Caco-2 (cell line): ENCODE results near the gene GMPR. TPM values are rescaled to one million over a fixed set of nuclear protein-coding genes. Genes with fewer than 3 reads are reported as not detected.

ENCODE experiments used
- BruUV-seq: library from RNA; stranded (reverse); fragments of 400-500 nt; replicated peaks from 2 replicates; lab custom pipeline; 2021; lab: Mats Ljungman, UMichigan
- CTCF ChIA-PET: fragments of 300-600 bp; sonication (Branson Sonifier 250); formaldehyde crosslinking; loops from one replicate; lab custom pipeline; 2022; ENCODE audit warnings: antibody characterized with exemption; lab: Charles Lee
- POLR2A ChIA-PET: fragments of 300-600 bp; sonication (Branson Sonifier 250); formaldehyde crosslinking; loops from one replicate; lab custom pipeline; 2022; ENCODE audit warnings: antibody characterized with exemption; lab: Charles Lee
- DNase-seq, 2 experiments: peaks; one replicate each; pipeline versions ENCODE4 v3.0.0 to v3.0.0-alpha.2; 2020 to 2022
- H3K27me3 ChIP-seq: replicated peaks from 2 replicates; pipeline ENCODE4 v1.6.0; 2011; ENCODE audit warnings: low read length; ENCODE audit not compliant: control insufficient read depth, insufficient read depth
- H3K36me3 ChIP-seq: 2 replicates; pipeline ENCODE4 v1.5.1; 2011; ENCODE audit warnings: low read length; ENCODE audit not compliant: control insufficient read depth, insufficient read depth
- H3K4me1 ChIP-seq: fragments of 250-450 bp; sonication (Bioruptor Pico); 2 replicates; pipeline ENCODE4 v1.5.1; 2020; ENCODE audit warnings: mild to moderate bottlenecking
- H3K4me3 ChIP-seq: 2 replicates; pipeline ENCODE4 v1.5.1; 2011; ENCODE audit warnings: low read depth, mild to moderate bottlenecking, control low read depth, low read length
- H3K9me3 ChIP-seq: fragments of 250-450 bp; sonication (Bioruptor Pico); 2 replicates; pipeline ENCODE4 v1.5.1; 2020; ENCODE audit warnings: mild to moderate bottlenecking, moderate library complexity
- H3K27ac Mint-ChIP-seq: one replicate; pipeline ENCODE4 v1.8.0; 2022; ENCODE audit warnings: mixed read lengths; ENCODE audit not compliant: unreplicated experiment
- H3K27me3 Mint-ChIP-seq: one replicate; pipeline ENCODE4 v1.8.0; 2022; ENCODE audit warnings: mixed read lengths; ENCODE audit not compliant: insufficient read depth, unreplicated experiment
- H3K36me3 Mint-ChIP-seq: one replicate; pipeline ENCODE4 v1.8.0; 2022; ENCODE audit warnings: mild to moderate bottlenecking, mixed read lengths; ENCODE audit not compliant: insufficient read depth, unreplicated experiment
- H3K4me1 Mint-ChIP-seq: one replicate; pipeline ENCODE4 v1.8.0; 2022; ENCODE audit warnings: low read depth, mixed read lengths; ENCODE audit not compliant: unreplicated experiment
- H3K4me3 Mint-ChIP-seq: one replicate; pipeline ENCODE4 v1.8.0; 2022; ENCODE audit warnings: mild to moderate bottlenecking, moderate library complexity, mixed read lengths; ENCODE audit not compliant: unreplicated experiment
- H3K9me3 Mint-ChIP-seq: one replicate; pipeline ENCODE4 v1.8.0; 2022; ENCODE audit warnings: mixed read lengths; ENCODE audit not compliant: unreplicated experiment
- CTCF ChIP-seq, 2 experiments: fragments of 200-600 bp in 1 of 2; IDR thresholded peaks; 1 replicate in 1 of 2; 2 replicates in 1 of 2; pipeline versions ENCODE4 v1.5.1 to v1.8.0; 2011 to 2022; ENCODE audit warnings: antibody characterized with exemption in 1 of 2, control low read depth in 1 of 2, inconsistent platforms in 1 of 2, low read depth in 1 of 2, low read length in 1 of 2, mild to moderate bottlenecking in 1 of 2, moderate library complexity in 1 of 2; ENCODE audit not compliant: insufficient read depth in 1 of 2, severe bottlenecking in 1 of 2, unreplicated experiment in 1 of 2
- intact Hi-C: fragments of 100-400 bp; cut with micrococcal nuclease; formaldehyde crosslinking; loops from one replicate; pipeline ENCODE4 v1.10.0; 2022; ENCODE audit not compliant: unreplicated experiment
- total RNA-seq: library from RNA; stranded (reverse); gene quantifications from 2 replicates; pipeline ENCODE4 v1.2.3, GENCODE V29; 2022

Gene GMPR
- total RNA-seq, 1 experiment from 2014 or later = 1.3 TPM

GRCh38 chr6:16311763-16312162 is 73.4 kb downstream of the GMPR start:
- no peaks in the 10 kb centered on the region for H3K9me3 ChIP-seq
- Mint-ChIP-seq H3K27ac (no peak overlapping the region), H3K4me1 (no peaks in the 10 kb centered on the region), H3K9me3 (no peaks in the 10 kb centered on the region), H3K4me3 (no peak overlapping the region), H3K27me3 (no peaks in the 10 kb centered on the region), H3K36me3 (no peaks in the 10 kb centered on the region)
- no peak for TF ChIP-seq CTCF (IDR thresholded peaks at IDR 0.05; ENCODE audit: insufficient read depth in 1 of 2, low read depth in 1 of 2, low read length in 1 of 2, severe bottlenecking in 1 of 2, unreplicated experiment in 1 of 2)
- H3K27me3 ChIP-seq = no peaks in the 10 kb centered on the region
- intact Hi-C loops = no loop called here
- CTCF ChIA-PET = no interaction called here
- POLR2A ChIA-PET = no interaction called here
- H3K4me1 ChIP-seq = no peaks in the 10 kb centered on the region
- H3K4me3 ChIP-seq = no peak overlapping the region
- no peaks in the 10 kb centered on the region for H3K36me3 ChIP-seq
- DNase-seq = no peak
- BruUV-seq = no TSS peak

- DNase-seq = no peak
- no peak for TF ChIP-seq CTCF (IDR thresholded peaks at IDR 0.05; ENCODE audit: insufficient read depth in 1 of 2, low read depth in 1 of 2, low read length in 1 of 2, severe bottlenecking in 1 of 2, unreplicated experiment in 1 of 2)
- no TSS peak for BruUV-seq
- POLR2A ChIA-PET = no interaction called here
- H3K9me3 ChIP-seq = no peaks in the 10 kb centered on the region
- H3K9me3 Mint-ChIP-seq = no peaks in the 10 kb centered on the region
- H3K4me3 ChIP-seq = no peak overlapping the region
- H3K27ac Mint-ChIP-seq = no peak overlapping the region
- H3K4me3 Mint-ChIP-seq = no peak overlapping the region
- CTCF ChIA-PET = no interaction called here
- intact Hi-C loops = no loop called here
- no peaks in the 10 kb centered on the region for H3K27me3 ChIP-seq
- peaks cover 7% of the 10 kb centered on the region for H3K36me3 Mint-ChIP-seq
- no peaks in the 10 kb centered on the region for H3K4me1 ChIP-seq
- no peaks in the 10 kb centered on the region for H3K36me3 ChIP-seq
- H3K4me1 Mint-ChIP-seq = no peaks in the 10 kb centered on the region
- no peaks in the 10 kb centered on the region for H3K27me3 Mint-ChIP-seq
Measured at GRCh38 chr6:16313732-16314131, 75.3 kb downstream of the GMPR start.

- DNase-seq = no peak
- Histone ChIP-seq H3K9me3 (no peaks in the 10 kb centered on the region), H3K36me3 (no peaks in the 10 kb centered on the region), H3K4me1 (no peaks in the 10 kb centered on the region), H3K27me3 (no peaks in the 10 kb centered on the region), H3K4me3 (no peak overlapping the region)
- no TSS peak for BruUV-seq
- intact Hi-C loops = no loop called here
- ChIA-PET POLR2A (no interaction called here), CTCF (no interaction called here)
- Mint-ChIP-seq H3K9me3 (no peaks in the 10 kb centered on the region), H3K27me3 (no peaks in the 10 kb centered on the region), H3K36me3 (peaks cover 7% of the 10 kb centered on the region), H3K4me1 (no peaks in the 10 kb centered on the region), H3K27ac (no peak overlapping the region), H3K4me3 (no peak overlapping the region)
- no peak for TF ChIP-seq CTCF (IDR thresholded peaks at IDR 0.05; ENCODE audit: insufficient read depth in 1 of 2, low read depth in 1 of 2, low read length in 1 of 2, severe bottlenecking in 1 of 2, unreplicated experiment in 1 of 2)
Measured at GRCh38 chr6:16314296-16314695, 75.9 kb downstream of the GMPR start.
